Activated CD4-positive, alpha-beta T cell treated with anti-CD3 and anti-CD28 coated beads for 24 hours (primary cell): ENCODE data around the gene RGS7.

ENCODE experiments used
- DNase-seq, 2 donors: peaks; one replicate each; pipeline ENCODE4 v3.0.0-alpha.2; 2020; ENCODE audit warnings: low read depth in 2 of 2

Gene RGS7

GRCh38 chr1:241356519-241357365 lies at the start of gene RGS7:
Gene RGS7 (minus strand): TSS chr1:241357205.
- DNase-seq, result no peak

- DNase-seq, result no peak
Observed at GRCh38 chr1:241406421-241406820, 49.4 kb upstream of the RGS7 start.

GRCh38 chr1:241401156-241401555 lies 44.2 kb upstream of the RGS7 start:
- DNase-seq, result no peak

GRCh38 chr1:241396747-241397681 lies 40.0 kb upstream of the RGS7 start:
- no peak for DNase-seq

DNA sequence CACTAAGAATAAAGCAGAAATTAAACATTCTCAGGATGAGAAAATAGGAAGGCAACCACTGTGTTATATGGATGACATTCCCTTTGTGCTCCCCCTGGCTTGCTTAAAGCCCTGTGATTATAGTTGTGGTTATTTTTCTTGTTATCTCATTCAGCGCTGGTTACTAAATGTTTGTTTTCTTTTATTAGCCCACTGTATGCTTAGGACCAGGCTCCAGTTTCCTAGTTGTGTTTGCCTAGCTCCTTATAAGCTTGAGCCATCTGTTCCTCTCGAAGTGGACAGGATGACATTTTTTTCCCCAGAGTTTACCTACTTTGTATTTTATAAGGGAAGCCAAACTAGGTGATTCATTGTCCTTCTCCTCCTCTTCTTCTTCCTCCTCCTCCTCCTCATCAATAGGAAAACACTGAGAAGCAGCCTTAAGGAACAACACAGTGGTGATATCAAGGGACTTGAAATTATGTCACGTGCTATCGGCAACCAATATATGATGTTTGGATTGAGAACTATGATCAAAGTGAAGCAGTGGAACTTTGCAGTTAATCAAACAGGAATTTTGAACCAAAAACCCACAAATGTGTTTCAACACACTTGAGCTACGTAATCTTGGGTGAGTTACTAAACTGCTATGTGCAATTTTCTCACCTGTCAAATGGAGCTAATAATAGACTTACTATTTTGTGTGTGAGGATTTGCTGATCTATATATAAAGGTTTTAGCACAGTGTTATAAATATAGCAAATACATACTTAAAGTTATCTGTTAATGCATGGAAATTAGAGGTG lies 35.1 kb upstream of the RGS7 start:
- no peak for DNase-seq

DNA sequence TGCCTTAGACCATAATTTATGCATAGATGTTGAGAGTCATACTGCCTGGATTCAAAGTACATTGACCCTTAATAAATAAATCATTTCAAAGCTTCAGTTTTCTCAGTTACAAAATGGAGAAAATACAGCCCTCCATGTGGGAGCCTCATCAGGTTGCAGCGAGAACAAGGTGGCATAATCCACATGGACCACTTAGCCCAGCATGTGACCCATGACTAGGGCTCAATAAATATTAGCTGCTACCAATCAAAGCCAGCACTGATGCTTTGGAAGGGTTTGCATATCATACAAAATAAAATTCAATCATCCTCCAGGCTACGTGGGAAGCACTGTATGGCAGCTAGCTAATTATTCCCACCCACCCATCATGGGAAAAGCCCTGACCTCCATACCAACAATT lies 33.5 kb upstream of the RGS7 start:
- DNase-seq, result no peak

DNA sequence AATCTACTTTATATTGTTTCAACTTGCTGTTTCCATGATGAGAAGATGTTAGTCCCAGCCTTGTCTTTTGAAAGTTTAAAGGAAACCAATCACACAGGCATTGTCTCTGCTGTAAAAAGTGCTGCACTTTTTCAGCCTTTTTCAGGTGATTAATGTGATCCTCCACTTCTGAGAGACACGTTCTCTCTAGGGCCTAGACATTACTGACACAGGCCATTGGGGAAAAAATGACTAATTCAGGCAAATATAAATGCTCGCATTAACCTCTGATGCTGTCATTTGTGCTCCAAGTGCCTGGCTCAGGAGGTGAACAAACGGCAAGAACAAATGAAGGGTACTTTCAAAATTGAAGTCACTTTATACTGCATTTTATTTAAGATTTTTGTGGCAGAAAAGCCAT lies 32.4 kb upstream of the RGS7 start:
- no peak for DNase-seq

DNA sequence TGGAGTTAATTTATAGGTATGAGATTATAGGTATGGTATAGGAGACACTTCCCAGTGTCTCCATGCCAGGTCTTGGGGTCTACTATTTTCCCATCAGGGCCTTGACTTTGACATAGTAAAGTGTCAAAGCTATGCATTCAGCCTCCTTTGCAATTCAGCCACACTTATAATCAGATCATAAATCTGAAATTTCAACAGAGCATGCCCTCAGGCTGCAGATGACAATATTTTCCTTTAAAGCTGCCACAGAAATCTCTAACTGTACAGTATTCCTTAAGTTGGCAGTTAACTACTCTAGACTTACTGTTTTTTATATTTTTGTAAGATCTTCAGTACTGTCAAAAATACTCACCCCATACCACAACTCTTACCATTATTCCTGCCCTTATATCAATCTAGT lies 30.2 kb upstream of the RGS7 start:
- no peak for DNase-seq

DNA sequence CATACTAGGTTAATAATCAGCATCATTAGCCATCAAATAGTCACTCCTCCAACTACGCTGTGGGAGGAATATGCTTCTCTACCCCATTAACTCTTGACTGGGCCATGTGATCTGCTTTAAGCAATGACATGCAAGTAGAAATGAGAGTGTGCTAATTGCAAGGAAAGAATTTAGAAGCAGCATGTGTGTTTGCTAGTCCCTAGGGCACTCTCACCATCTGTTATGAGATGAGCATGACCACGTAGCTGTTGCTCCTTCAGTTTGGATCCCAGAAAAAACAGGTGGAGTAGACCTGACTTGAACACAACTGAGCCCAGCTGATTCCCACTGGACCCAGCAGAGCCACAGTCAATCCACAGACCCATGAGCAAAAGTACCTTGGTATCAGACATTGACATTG lies 19.7 kb upstream of the RGS7 start:
- no peak for DNase-seq

GRCh38 chr1:241375886-241376285 lies 18.9 kb upstream of the RGS7 start:
- no peak for DNase-seq

DNA sequence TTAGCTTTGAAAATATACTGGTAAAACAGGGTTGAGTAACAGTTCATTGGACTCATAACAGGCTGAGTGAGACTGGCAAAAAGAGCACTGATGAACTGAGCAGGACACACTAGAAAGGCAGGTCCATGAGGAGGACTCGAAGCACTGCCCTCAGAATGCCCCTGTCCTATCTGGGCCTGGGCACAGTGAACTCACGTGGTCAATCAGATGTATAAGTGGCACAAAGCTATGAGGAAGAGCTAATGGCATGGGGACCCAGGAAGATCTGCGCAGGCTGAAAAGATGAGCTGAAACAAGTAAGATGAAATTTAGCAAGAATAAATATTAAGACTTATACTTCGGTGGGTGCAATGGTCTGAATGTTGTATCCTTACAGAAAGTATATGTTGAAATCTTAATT lies 9.2 kb upstream of the RGS7 start:
- DNase-seq, result no peak

- DNase-seq, result no peak
Observed at GRCh38 chr1:241362350-241362749, 5.3 kb upstream of the RGS7 start.

DNA sequence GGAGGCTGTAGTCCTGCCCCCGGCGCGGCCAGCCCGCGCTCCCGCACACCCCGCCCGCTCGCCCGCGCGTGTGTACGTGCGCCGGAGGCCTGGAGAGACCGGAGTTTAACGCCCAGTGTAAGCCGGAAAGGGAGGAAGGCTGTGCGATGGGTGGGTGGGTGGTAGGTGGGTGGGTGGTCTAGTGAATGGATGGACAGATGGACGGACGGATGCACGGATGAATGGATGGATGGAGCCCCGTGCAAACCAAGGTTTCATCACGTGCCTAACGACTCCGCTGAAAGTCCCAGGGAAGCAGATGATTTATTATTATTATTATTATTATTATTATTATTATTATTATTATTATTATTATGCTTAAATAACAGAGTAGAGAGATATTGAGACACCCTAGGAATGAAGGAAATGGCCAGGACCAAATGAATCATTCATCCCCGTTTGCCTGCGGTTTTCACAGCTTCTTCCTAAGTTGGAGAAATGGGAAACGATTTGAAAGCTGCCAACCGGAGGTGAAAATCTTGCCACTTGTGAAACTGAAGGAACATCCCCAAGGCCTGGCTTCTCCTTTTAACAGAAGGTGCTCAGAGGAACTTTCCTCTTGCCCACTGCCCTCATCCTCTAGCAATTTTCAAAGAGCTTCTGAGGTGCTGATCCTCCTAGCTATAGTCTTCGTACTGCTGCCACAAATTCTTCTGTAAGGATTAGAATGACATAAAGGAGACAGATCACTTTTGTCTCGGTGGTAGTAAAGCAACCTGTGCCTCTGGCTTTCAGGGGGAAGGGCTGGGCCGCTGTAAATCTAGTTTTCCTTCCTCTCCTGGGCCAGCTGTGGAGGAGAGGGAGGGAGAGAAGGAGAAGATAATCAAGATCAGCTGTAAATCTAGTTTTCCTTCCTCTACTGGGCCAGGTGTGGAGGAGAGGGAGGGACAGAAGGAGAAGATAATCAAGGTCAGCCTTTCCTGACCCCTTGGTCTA lies 648 bp upstream of the RGS7 start:
- no peak for DNase-seq

- DNase-seq, result no peak
Observed at GRCh38 chr1:241356187-241356518, 852 bp downstream of the RGS7 start.

- no peak for DNase-seq
Observed at GRCh38 chr1:241355311-241356010, 1.5 kb downstream of the RGS7 start.

DNA sequence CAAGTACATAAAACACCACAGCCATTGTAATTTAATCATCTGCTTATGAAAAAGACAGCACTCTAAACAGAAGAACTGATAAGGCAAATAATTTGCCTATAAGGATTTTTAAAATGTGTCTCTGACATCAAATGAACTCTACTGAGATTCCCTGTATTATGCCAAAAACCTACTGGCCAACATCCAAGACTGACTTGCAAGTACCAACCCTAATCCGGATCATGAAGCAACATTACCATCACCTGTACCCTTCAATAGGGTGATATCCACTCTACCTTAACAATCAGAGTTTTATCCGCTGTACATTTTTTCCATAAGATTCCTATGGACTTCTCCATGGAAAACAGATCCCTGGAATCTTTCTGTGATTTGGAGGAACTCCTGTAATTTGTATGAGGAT lies 4.6 kb downstream of the RGS7 start:
- no peak for DNase-seq

DNA sequence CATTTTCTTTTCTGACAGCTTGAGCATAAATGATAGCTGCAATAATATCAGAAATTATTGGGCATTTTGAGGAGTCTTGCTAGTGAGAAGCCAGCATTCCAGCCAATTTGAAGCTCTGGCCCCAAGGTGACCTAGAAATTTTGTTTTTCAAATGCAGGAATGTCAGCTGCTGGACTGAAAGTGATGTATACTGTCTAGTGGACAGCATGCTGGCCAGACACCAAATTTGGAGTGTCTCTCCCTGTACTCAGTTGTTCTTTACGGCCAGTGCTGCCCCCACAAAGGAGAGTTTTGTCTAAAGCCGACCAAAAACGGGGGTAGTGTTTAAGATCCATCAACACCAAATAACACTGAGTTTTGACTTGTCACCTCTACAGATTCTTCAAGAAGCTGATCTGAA lies 5.2 kb downstream of the RGS7 start:
- no peak for DNase-seq

GRCh38 chr1:241343956-241344355 lies 13.0 kb downstream of the RGS7 start:
- DNase-seq, result no peak

- no peak for DNase-seq
Observed at GRCh38 chr1:241336335-241336734, 20.7 kb downstream of the RGS7 start.

DNA sequence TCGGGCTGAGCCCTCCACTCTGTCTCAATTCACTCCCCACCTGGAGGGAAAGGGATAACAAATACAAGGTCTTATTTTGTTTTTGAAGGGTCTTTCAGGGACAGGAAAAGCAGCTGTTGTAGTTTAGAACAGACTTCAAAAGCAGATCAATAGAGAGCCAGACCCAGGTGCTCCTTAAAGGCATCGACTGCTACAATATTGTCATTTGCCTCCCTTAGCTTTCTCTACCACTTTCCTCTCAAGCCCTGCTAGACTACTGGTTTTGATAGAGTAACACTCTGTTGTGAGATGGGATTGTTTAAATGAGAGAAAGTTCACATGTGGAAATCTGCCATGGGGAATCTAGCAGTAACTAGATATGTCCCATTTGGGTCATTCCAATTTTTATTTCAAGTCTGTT lies 24.0 kb downstream of the RGS7 start:
- DNase-seq, result no peak
